ENCODE measurements around the gene SMIM35.
"Not testable (repeated sequence)": the region's sequence is repeated elsewhere in the genome, so short reads cannot be mapped to it uniquely, and the experiment has no call there.

The SMIM35 gene

GRCh38 chr11:118078911-118079411, 7.8 kb downstream of the SMIM35 start:
- DNase-seq: no peak

- no peak for DNase-seq
These were observed 9.9 kb downstream of the SMIM35 start, which contains the start of gene TMPRSS4 for GRCh38 chr11:118076754-118077281. TSS of gene TMPRSS4 (plus strand) at chr11:118077078. CDS start at chr11:118077303, 225 bp downstream.

GRCh38 chr11:118074785-118075184, 12.0 kb downstream of the SMIM35 start:
- DNase-seq: no peak

GRCh38 chr11:118074091-118074685, 12.6 kb downstream of the SMIM35 start:
- no peak for DNase-seq

- DNase-seq: no peak
These were observed 13.2 kb downstream of the SMIM35 start for GRCh38 chr11:118073554-118073953.

GRCh38 chr11:118071416-118072030, 15.2 kb downstream of the SMIM35 start:
- DNase-seq: no peak

GRCh38 chr11:118068945-118069612, 17.7 kb downstream of the SMIM35 start:
- no peak for DNase-seq

- no peak for DNase-seq
These were observed 18.4 kb downstream of the SMIM35 start for GRCh38 chr11:118068206-118068944.

GRCh38 chr11:118067006-118067405, 19.8 kb downstream of the SMIM35 start:
- no peak for DNase-seq

GRCh38 chr11:118065384-118065783, 21.4 kb downstream of the SMIM35 start:
- DNase-seq: no peak

- DNase-seq: no peak
These were observed 21.8 kb downstream of the SMIM35 start for GRCh38 chr11:118064956-118065355.

GRCh38 chr11:118062631-118063030, 24.1 kb downstream of the SMIM35 start:
- DNase-seq: not testable (repeated sequence)

GRCh38 chr11:118062181-118062580, 24.6 kb downstream of the SMIM35 start:
- DNase-seq: not testable (repeated sequence)

- no peak for DNase-seq
These were observed 25.1 kb downstream of the SMIM35 start for GRCh38 chr11:118061586-118062125.

GRCh38 chr11:118060869-118061268, 25.9 kb downstream of the SMIM35 start:
- no peak for DNase-seq

GRCh38 chr11:118060081-118060661, 26.6 kb downstream of the SMIM35 start:
- DNase-seq: no peak

- no peak for DNase-seq
These were observed 27.4 kb downstream of the SMIM35 start for GRCh38 chr11:118059246-118059940.

GRCh38 chr11:118058311-118059245, 28.2 kb downstream of the SMIM35 start:
- no peak for DNase-seq

GRCh38 chr11:118057251-118058145, 29.3 kb downstream of the SMIM35 start:
- DNase-seq: no peak
